Measurements from ENCODE around the gene SUGP2. TPM values are rescaled to one million over a fixed set of nuclear protein-coding genes. Genes with fewer than 3 reads are reported as not detected.
A peak's percentile ranks its signal among the peaks of the same experiment; 100 is the strongest.

The SUGP2 gene
- total and polyA plus RNA-seq, 2 of the 13 experiments (the other 11 are each of a cell fraction or from before 2014, with no cell fraction given) = 40.6 to 57.7 TPM

DNA sequence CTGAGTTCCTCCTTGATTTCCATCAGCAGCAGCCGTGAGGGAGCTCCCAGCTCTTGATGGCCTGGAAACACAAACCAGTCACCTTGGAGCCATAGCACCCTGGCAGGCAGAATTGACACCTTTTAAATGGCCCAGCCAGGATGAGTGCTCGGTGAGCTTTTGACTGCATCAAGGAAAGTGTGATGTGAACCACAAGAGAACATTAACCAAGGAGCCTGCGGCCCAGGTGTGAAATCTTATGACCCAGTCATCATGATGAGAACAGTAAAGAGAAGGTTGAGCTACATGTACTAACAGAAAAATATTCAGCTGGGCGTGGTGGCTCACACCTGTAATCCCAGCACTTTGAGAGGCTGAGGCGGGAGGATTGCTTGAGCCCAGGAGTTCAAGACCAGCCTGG lies 22.8 kb downstream of the SUGP2 start:
- H3K9ac ChIP-seq (ENCODE audit: insufficient read depth, low read depth, low read length) = no peak overlapping the region
- H4K20me1 ChIP-seq (ENCODE audit: insufficient read depth, low read length) = no peaks in the 10 kb centered on the region
- DNase-seq (ENCODE audit: low spot score) = no peak
- no peak overlapping the region for H2AFZ ChIP-seq (ENCODE audit: low read length)
- ATAC-seq = no peak
- TF ChIP-seq ARID3A (IDR thresholded peaks at IDR 0.05; ENCODE audit: low read depth, low read length) (no peak), TAF15 (IDR thresholded peaks at IDR 0.05; ENCODE audit: low read depth, low read length, poor library complexity, severe bottlenecking) (no peak)
- H3K79me2 ChIP-seq (ENCODE audit: insufficient read depth, low read length) = no peaks in the 10 kb centered on the region
- no TSS peak for BruUV-seq (replicated peaks)
- H3K36me3 ChIP-seq (replicated peaks in 1 of 2; ENCODE audit: control insufficient read depth in 1 of 2, insufficient read depth in 2 of 2, low read length in 2 of 2) = peaks cover 28 to 77% of the 10 kb centered on the region in 2 experiments
- no peak overlapping the region for H3K4me3 ChIP-seq (replicated peaks in 1 of 3; ENCODE audit: insufficient read depth in 1 of 3, low read depth in 2 of 3, low read length in 3 of 3)
- in situ Hi-C loops (cut with HindIII; ENCODE audit: extremely low pct_ligation_motif_present, low pct_unique_long_range_greater_than_20kb) = no loop called here
- no peak overlapping the region for H3K27ac ChIP-seq (ENCODE audit: extremely low read length, insufficient read depth, low read length)
- ChIA-PET POLR2A (no interaction called here), CTCF (ENCODE audit: low intra/inter-chr PET ratio, low total read pairs) (no interaction called here)
- H3K4me1 ChIP-seq (ENCODE audit: insufficient read depth, low read length) = no peaks in the 10 kb centered on the region
- H3K27me3 ChIP-seq (ENCODE audit: control insufficient read depth in 1 of 2, insufficient read depth in 2 of 2, low read length in 2 of 2) = no peaks in the 10 kb centered on the region
- intact Hi-C loops (cut with micrococcal nuclease; ENCODE audit: unreplicated experiment) = no loop called here
- WGBS (ENCODE audit: low lambda C conversion rate) = 96% methylated on average over 5 of the region's 5 CpGs
- FAIRE-seq = no peak
- no peak overlapping the region for H3K4me2 ChIP-seq (ENCODE audit: low read depth, low read length)
- no peaks in the 10 kb centered on the region for H3K9me3 ChIP-seq (ENCODE audit: low read length)

DNA sequence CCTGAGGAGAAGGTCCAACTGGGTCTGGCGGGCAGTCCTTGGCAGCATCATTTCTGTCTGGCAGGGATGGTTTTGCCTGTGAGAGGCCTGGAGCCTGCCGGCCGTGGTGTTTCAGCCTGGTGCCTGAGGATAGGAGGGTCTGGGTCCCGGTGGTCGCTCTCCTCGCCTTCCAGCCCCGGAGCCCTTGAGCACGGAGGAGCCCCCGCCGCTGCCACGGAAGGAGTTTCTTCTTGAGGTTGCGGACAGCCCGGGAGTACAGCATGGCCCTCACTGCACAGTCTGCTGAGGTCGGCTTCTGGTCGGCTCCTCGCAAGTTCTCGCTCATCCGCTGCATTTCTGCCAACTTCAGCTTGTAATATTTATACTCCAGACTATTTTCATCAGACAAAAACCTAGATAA lies 23.4 kb downstream of the SUGP2 start:
- Histone ChIP-seq H3K4me3 (replicated peaks in 1 of 3; ENCODE audit: insufficient read depth in 1 of 3, low read depth in 2 of 3, low read length in 3 of 3) (no peak overlapping the region), H3K4me2 (ENCODE audit: low read depth, low read length) (no peak overlapping the region), H3K27ac (ENCODE audit: extremely low read length, insufficient read depth, low read length) (no peak overlapping the region), H3K9me3 (ENCODE audit: low read length) (no peaks in the 10 kb centered on the region), H3K4me1 (ENCODE audit: insufficient read depth, low read length) (no peaks in the 10 kb centered on the region), H3K79me2 (ENCODE audit: insufficient read depth, low read length) (no peaks in the 10 kb centered on the region), H3K36me3 (replicated peaks in 1 of 2; ENCODE audit: control insufficient read depth in 1 of 2, insufficient read depth in 2 of 2, low read length in 2 of 2) (peaks cover 29 to 82% of the 10 kb centered on the region in 2 experiments), H4K20me1 (ENCODE audit: insufficient read depth, low read length) (no peaks in the 10 kb centered on the region), H2AFZ (ENCODE audit: low read length) (no peak overlapping the region), H3K27me3 (ENCODE audit: control insufficient read depth in 1 of 2, insufficient read depth in 2 of 2, low read length in 2 of 2) (no peaks in the 10 kb centered on the region), H3K9ac (ENCODE audit: insufficient read depth, low read depth, low read length) (no peak overlapping the region)
- TF ChIP-seq RELA (CRISPR knock-in tag; IDR thresholded peaks at IDR 0.05) = no peak
- TF ChIP-seq AGO2 (optimal IDR thresholded peaks at IDR 0.05; ENCODE audit: low read depth, low read length) = peak; percentile 38
- no peak for TF ChIP-seq ZNF264 (CRISPR knock-in tag; IDR thresholded peaks at IDR 0.05)
- no peak for TF ChIP-seq ZFP62 (CRISPR knock-in tag; IDR thresholded peaks at IDR 0.05)
- TF ChIP-seq ATF7-NPFF (CRISPR knock-in tag; IDR thresholded peaks at IDR 0.05; ENCODE audit: low read depth) = no peak
- no peak for TF ChIP-seq KDM1A (CRISPR knock-in tag; IDR thresholded peaks at IDR 0.05)
- POLR2A ChIA-PET = no interaction called here
- CTCF ChIA-PET (ENCODE audit: low intra/inter-chr PET ratio, low total read pairs) = no interaction called here
- ATAC-seq (no peak), FAIRE-seq (no peak), DNase-seq (ENCODE audit: low spot score) (no peak)
- intact Hi-C loops (cut with micrococcal nuclease; ENCODE audit: unreplicated experiment) (no loop called here), in situ Hi-C loops (cut with HindIII; ENCODE audit: extremely low pct_ligation_motif_present, low pct_unique_long_range_greater_than_20kb) (no loop called here)
- no TSS peak for BruUV-seq (replicated peaks)
- WGBS (ENCODE audit: low lambda C conversion rate) = 95% methylated on average over 12 of the region's 18 CpGs
